Activated CD8-positive, alpha-beta T cell treated with anti-CD3 and anti-CD28 coated beads for 36 hours (primary cell): Measurements from ENCODE around the gene VASP. TPM values are rescaled to one million over a fixed set of nuclear protein-coding genes. Genes with fewer than 3 reads are reported as not detected.
"Not testable (repeated sequence)": the region's sequence is repeated elsewhere in the genome, so short reads cannot be mapped to it uniquely, and the experiment has no call there.

ENCODE experiments used
- ATAC-seq: fragments of 200-7000 bp; cut with Tn5 transposase; one replicate; pipeline ENCODE4 v1.10.0; 2021; ENCODE audit warnings: mild to moderate bottlenecking, moderate library complexity
- CTCF ChIA-PET: fragments of 350-600 bp; sonication (Branson Sonifier 250); formaldehyde crosslinking; loops from one replicate; lab custom pipeline; 2021; ENCODE audit warnings: antibody characterized with exemption; lab: Charles Lee
- POLR2A ChIA-PET: fragments of 350-600 bp; sonication (Branson Sonifier 250); formaldehyde crosslinking; loops from one replicate; lab custom pipeline; 2021; ENCODE audit warnings: antibody characterized with exemption; lab: Charles Lee
- DNase-seq: peaks from one replicate; pipeline ENCODE4 v3.0.0-alpha.2; 2020
- H3K27ac Mint-ChIP-seq: one replicate; pipeline ENCODE4 v1.8.0; 2021; ENCODE audit warnings: mild to moderate bottlenecking, mixed read lengths
- H3K27me3 Mint-ChIP-seq: one replicate; pipeline ENCODE4 v1.8.0; 2021; ENCODE audit warnings: mixed read lengths
- H3K36me3 Mint-ChIP-seq: one replicate; pipeline ENCODE4 v1.8.0; 2021; ENCODE audit warnings: low read depth, mixed read lengths
- H3K4me1 Mint-ChIP-seq: one replicate; pipeline ENCODE4 v1.8.0; 2021; ENCODE audit warnings: low read depth, mixed read lengths
- H3K4me3 Mint-ChIP-seq: one replicate; pipeline ENCODE4 v1.8.0; 2021; ENCODE audit warnings: mild to moderate bottlenecking, moderate library complexity, mixed read lengths
- H3K9me3 Mint-ChIP-seq: one replicate; pipeline ENCODE4 v1.8.0; 2021; ENCODE audit warnings: mixed read lengths
- CTCF ChIP-seq: fragments of 200-600 bp; IDR thresholded peaks from one replicate; pipeline ENCODE4 v1.8.0; 2022; ENCODE audit warnings: antibody characterized with exemption, mild to moderate bottlenecking
- intact Hi-C: fragments of 100-400 bp; cut with micrococcal nuclease; formaldehyde crosslinking; loops from one replicate; pipeline ENCODE4 v1.10.0; 2022
- total RNA-seq, 2 experiments: library from RNA; stranded (reverse); gene quantifications; one replicate each; pipeline ENCODE4 v1.2.3, GENCODE V29; 2021

Gene VASP
- total RNA-seq, 2 experiments from 2014 or later: 152 to 153 TPM

- Mint-ChIP-seq H3K36me3 (peaks cover 20% of the 10 kb centered on the region), H3K4me3 (peak overlapping the region; percentile 96), H3K27ac (peak overlapping the region; percentile 66), H3K27me3 (no peaks in the 10 kb centered on the region), H3K4me1 (peaks cover 56% of the 10 kb centered on the region), H3K9me3 (no peaks in the 10 kb centered on the region)
- intact Hi-C loops: loop anchor here (5.0 kb wide), 1 partner anchor 133 kb away; no protein-coding TSS in a partner anchor
- no peak for TF ChIP-seq CTCF
- no peak for ATAC-seq
- POLR2A ChIA-PET: no interaction called here
- CTCF ChIA-PET: interaction anchor here (1.0 to 1.6 kb wide), 5 partner anchors 13 to 49 kb away, joined by 3 to 4 read pairs (median 4); no protein-coding TSS in a partner anchor
- no peak for DNase-seq
Observed at GRCh38 chr19:45509692-45510015, 2.4 kb downstream of the VASP start.

- intact Hi-C loops, ATAC-seq, H3K27me3 Mint-ChIP-seq, DNase-seq, H3K9me3 Mint-ChIP-seq: not testable (repeated sequence)
- H3K4me1 Mint-ChIP-seq: peaks cover 60% of the 10 kb centered on the region
- CTCF ChIA-PET: interaction anchor here (1.0 to 1.6 kb wide), 6 partner anchors 12 to 50 kb away, joined by 3 to 4 read pairs (median 4); no protein-coding TSS in a partner anchor
- H3K27ac Mint-ChIP-seq: peak overlapping the region; percentile 66
- peaks cover 23% of the 10 kb centered on the region for H3K36me3 Mint-ChIP-seq
- peak overlapping the region; percentile 96 for H3K4me3 Mint-ChIP-seq
- POLR2A ChIA-PET: interaction anchor here (1.3 kb wide), 1 partner anchor 13 kb away, joined by 3 read pairs; no protein-coding TSS in a partner anchor
Observed at GRCh38 chr19:45510352-45510751, 3.1 kb downstream of the VASP start.

- ATAC-seq (no peak), DNase-seq (no peak)
- H3K36me3 Mint-ChIP-seq: peaks cover 27% of the 10 kb centered on the region
- intact Hi-C loops: no loop called here
- ChIA-PET POLR2A (interaction anchor here (1.3 kb wide), 1 partner anchor 13 kb away, joined by 3 read pairs; no protein-coding TSS in a partner anchor), CTCF (interaction anchor here (1.1 to 1.6 kb wide), 3 partner anchors 25 to 49 kb away, joined by 3 to 4 read pairs (median 3); no protein-coding TSS in a partner anchor)
- H3K27me3 Mint-ChIP-seq: no peaks in the 10 kb centered on the region
- no peak for TF ChIP-seq CTCF
- peaks cover 60% of the 10 kb centered on the region for H3K4me1 Mint-ChIP-seq
- H3K4me3 Mint-ChIP-seq: peak overlapping the region; percentile 26
- H3K27ac Mint-ChIP-seq: peak overlapping the region; percentile 71
- H3K9me3 Mint-ChIP-seq: no peaks in the 10 kb centered on the region
Observed at GRCh38 chr19:45511074-45511473, 3.8 kb downstream of the VASP start.

GRCh38 chr19:45512881-45513483, 5.7 kb downstream of the VASP start:
- intact Hi-C loops: no loop called here
- Mint-ChIP-seq H3K36me3 (peaks cover 35% of the 10 kb centered on the region), H3K4me3 (no peak overlapping the region)

More at GRCh38 chr19:45512881-45513483, 5.7 kb downstream of the VASP start:
- H3K27ac Mint-ChIP-seq: peak overlapping the region; percentile 58
- ATAC-seq: no peak
- POLR2A ChIA-PET: no interaction called here
- no peak for TF ChIP-seq CTCF
- peaks cover 63% of the 10 kb centered on the region for H3K4me1 Mint-ChIP-seq
- DNase-seq: no peak
- no peaks in the 10 kb centered on the region for H3K9me3 Mint-ChIP-seq
- CTCF ChIA-PET: interaction anchor here (1.3 kb wide), 1 partner anchor 85 kb away, joined by 3 read pairs; no protein-coding TSS in a partner anchor
- H3K27me3 Mint-ChIP-seq: no peaks in the 10 kb centered on the region
